ENCODE data around the gene TMEM134.

TMEM134 gene

DNA sequence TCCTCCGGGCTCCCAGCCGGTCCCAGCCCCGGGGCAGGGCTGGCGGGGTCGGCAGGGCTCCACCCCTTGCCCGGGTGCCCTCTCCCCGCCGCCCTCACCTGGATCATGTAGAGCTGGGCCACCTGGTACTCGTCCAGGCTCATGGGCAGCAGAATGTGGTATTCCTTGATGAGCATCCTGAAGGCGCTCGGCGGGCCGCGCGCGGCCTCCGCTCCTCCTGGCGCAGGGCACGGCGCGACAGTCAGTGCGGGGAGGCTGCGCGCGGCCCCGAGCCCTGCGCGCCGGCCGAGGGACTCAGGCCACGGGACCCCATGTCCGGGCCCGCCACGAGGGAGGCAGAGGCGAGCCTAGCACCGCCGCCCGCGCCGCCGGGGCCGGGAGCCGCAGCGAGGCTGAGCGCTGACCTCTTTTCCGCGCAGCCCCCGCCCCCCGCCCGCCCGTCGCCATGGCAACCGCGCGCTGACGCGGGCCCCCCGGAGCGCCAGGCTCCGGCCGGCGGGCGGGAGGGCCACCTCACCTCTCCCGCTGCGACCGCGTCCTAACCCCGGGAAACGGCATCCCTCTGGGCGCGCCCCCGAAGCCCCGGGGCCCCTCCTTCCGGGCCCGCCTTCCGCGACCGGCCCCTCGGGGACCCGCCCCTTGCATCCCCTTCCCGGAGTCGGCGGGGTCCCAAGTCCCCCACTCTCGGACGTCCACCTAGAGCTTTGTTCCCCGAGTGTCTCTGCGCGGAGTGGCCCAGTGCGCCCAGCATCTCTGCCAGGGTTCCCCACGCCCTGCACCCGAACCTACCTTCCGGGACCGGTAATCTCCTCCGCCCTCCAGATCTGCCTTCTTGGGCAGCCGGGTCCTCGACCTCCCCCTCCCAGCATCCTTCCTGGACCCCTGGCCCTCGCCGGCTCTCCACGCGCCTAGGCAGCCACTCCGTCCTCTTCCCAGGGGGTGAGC is 35.2 kb upstream of the TMEM134 start:
- TF ChIP-seq, protein P1, sequence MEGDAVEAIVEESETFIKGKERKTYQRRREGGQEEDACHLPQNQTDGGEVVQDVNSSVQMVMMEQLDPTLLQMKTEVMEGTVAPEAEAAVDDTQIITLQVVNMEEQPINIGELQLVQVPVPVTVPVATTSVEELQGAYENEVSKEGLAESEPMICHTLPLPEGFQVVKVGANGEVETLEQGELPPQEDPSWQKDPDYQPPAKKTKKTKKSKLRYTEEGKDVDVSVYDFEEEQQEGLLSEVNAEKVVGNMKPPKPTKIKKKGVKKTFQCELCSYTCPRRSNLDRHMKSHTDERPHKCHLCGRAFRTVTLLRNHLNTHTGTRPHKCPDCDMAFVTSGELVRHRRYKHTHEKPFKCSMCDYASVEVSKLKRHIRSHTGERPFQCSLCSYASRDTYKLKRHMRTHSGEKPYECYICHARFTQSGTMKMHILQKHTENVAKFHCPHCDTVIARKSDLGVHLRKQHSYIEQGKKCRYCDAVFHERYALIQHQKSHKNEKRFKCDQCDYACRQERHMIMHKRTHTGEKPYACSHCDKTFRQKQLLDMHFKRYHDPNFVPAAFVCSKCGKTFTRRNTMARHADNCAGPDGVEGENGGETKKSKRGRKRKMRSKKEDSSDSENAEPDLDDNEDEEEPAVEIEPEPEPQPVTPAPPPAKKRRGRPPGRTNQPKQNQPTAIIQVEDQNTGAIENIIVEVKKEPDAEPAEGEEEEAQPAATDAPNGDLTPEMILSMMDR (IDR thresholded peaks at IDR 0.05; ENCODE audit: control insufficient read depth, extremely low read depth, insufficient read depth) = no peak
- no peak for DNase-seq (ENCODE audit: low read depth)
- peak overlapping the region; percentile 65 for H3K4me3 ChIP-seq (ENCODE audit: low read depth, low read length)

DNA sequence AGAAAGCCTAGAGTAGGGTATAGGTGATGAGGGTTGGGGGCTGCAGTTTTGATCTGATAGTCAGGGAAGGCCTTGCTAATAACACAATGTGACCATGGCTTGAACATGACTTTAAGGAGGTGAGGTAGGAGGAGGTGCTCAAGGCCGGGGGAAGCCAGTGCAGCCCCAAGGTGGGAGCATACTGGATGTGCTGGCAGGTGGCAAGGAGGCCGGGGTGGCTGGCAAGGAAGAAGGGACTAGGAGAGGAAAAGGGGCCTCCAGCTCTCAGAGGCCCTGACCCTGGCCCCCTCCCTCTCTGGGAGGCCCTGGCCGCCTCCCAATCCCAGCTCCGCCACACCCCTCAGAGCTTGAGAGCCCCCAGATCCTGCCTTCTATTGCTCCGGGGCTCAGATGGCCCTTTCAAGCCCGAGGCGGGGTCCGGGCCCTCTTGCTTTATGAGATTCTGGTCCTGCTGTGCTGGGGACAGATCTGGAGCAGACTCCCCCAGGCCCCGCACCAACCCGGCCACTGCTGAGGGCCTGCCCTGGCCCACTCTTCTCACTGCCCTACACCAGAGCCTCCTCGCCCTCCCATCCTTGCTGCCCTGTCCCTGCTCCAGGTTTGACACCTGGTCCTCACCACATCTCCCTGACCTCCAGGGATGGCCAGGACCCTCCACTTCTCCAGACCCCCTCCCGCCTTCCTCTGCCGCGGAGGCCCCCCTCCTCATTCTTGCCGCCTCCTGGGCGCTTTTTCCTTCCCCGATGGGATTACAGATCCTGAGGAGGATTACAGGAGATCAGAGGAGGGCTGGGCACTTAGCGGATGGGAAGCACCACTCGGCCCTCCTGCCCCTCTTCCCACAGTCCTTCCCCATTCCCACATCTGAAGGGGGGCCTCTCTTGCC is 34.3 kb upstream of the TMEM134 start:
- DNase-seq (ENCODE audit: low read depth) = no peak
- TF ChIP-seq, protein P1 (IDR thresholded peaks at IDR 0.05; ENCODE audit: control insufficient read depth, extremely low read depth, insufficient read depth) = no peak
- H3K4me3 ChIP-seq (ENCODE audit: low read depth, low read length) = 0 out of 2 replicates have a peak overlapping the region, but pooled peaks have one; percentile 15

DNA sequence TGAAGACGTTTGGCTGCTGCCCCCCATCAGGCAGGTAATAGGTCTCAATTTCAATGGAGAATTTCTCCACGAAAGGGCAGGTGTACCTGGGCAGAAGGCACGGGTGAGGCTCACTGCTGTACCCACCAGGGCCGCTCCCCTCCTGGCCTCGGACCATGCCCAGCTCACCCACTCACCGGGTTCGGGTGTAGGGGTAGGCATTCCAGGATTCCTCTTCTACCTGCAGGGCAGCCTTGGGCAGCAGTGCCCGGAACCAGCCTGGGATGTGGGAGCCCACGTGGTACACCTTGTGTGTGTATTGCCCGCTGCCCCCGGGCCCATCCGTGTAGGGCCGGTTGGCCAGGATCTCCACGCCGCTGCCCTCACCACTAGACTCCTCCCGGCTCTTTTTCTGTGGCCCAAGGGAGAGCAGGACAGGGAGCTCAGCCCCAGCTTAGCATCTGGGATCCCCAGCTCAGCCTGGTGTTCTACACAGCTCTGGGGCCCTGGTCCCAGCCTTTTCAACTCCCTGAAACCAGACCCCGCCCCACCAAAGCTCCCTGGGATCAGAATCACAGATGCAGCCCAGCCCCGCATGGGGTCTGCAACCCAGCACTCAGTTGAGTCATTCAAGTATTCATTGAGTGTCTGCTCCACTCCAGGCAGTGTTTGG is 33.4 kb upstream of the TMEM134 start:
- DNase-seq (ENCODE audit: low read depth) = no peak
- TF ChIP-seq, protein P1 (IDR thresholded peaks at IDR 0.05; ENCODE audit: control insufficient read depth, extremely low read depth, insufficient read depth) = no peak
- no peak overlapping the region for H3K4me3 ChIP-seq (ENCODE audit: low read depth, low read length)

DNA sequence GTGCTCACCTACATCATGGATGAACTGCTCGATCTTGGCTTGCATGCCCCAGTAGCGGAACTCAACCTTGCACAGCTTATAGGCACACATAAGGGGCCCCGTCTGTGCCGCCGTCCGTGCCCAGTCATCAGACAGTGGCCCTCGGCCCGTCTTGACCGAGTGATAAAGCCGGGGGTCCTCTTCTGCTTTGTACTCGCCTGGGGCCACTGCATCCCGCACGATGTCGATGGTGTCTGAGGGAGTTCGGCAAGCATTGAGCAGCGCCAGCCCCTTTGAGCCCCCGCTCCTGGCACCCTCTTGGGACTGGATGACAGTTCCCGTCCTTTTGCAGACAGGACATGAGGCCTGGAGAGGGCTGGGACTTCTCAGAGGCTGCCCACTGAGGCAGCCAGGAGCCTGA is 32.8 kb upstream of the TMEM134 start:
- TF ChIP-seq, protein P1 (IDR thresholded peaks at IDR 0.05; ENCODE audit: control insufficient read depth, extremely low read depth, insufficient read depth) = no peak
- DNase-seq (ENCODE audit: low read depth) = no peak
- no peak overlapping the region for H3K4me3 ChIP-seq (ENCODE audit: low read depth, low read length)

DNA sequence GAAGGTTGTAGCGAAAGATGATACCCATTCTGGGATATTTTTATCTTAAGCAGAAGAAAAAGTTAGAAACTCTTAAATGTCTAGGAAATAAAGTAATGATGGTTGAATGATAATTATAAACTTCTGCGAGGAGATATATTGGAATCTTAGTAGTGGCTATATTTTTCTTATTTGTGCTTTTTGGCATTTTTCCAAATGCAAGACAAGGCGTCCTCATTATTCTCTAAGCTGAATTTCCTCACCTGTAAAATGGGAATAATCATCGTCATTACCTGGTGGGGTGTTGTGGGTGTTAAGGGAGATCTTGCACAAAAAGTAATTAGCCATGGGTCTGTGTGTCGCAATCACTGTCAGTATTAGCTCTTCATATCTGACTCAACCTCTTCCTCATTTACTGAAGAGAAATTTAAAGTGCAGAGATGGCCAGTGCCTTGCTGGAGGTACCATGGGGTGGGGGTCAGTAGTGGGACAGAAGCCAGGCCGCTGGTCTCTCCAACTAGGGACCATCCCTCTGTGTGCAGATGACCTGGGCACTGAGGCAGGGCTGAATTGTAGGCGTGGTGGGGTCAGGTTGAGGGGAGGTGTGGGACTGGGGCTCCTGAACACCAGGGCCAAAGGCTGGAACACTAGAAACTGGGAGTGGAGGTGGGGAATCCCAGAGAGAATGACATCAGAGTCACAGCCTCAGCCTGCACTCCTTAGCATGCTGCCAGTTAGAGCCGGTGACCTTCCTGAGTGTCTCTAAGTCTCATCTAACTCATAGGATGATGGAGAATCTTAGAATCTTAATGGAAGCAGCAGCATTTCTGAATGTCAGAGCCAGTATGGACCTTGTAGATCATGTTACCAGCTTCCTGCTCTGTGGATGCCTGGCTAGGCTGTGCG is 32.0 kb upstream of the TMEM134 start:
- no peak for DNase-seq (ENCODE audit: low read depth)
- no peak overlapping the region for H3K4me3 ChIP-seq (ENCODE audit: low read depth, low read length)
- TF ChIP-seq, protein P1 (IDR thresholded peaks at IDR 0.05; ENCODE audit: control insufficient read depth, extremely low read depth, insufficient read depth) = no peak

DNA sequence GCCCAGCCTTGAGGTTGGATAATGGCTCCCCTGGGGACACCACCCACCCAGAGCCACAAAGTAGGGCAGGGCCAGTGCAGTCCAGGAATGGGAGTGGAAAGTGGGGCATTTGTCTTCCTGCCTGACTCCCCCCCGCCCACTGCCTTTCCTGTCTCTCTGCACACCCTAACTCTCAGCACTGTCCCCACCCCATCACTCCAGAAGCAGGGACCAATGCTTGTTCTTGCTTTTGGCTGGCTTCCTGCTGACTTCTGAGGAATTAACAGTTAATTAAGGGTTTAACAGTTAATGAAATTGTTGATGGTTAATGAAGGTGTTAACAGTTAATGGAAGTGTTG is 31.4 kb upstream of the TMEM134 start:
- H3K4me3 ChIP-seq (ENCODE audit: low read depth, low read length) = no peak overlapping the region
- TF ChIP-seq, protein P1 (IDR thresholded peaks at IDR 0.05; ENCODE audit: control insufficient read depth, extremely low read depth, insufficient read depth) = no peak
- DNase-seq (ENCODE audit: low read depth) = no peak

All from LNCaP clone FGC (cell line).